ENCODE measurements around the gene DNAJC18.
A peak's percentile ranks its signal among the peaks of the same experiment; 100 is the strongest.

Gene DNAJC18

GRCh38 chr5:139474890-139475791 lies 35.8 kb upstream of the DNAJC18 start:
- Histone ChIP-seq H3K36me3 (ENCODE audit: insufficient read depth, low read length) (no peaks in the 10 kb centered on the region), H3K4me1 (ENCODE audit: insufficient read depth, low read length) (peaks cover 18% of the 10 kb centered on the region), H3K9me3 (ENCODE audit: insufficient read depth, low read depth, low read length) (no peaks in the 10 kb centered on the region), H3K4me3 (ENCODE audit: low read length) (no peak overlapping the region), H3K27ac (ENCODE audit: low read depth, low read length) (no peak overlapping the region), H3K27me3 (ENCODE audit: insufficient read depth, low read length) (no peaks in the 10 kb centered on the region), H3K9ac (ENCODE audit: low read depth, low read length) (no peak overlapping the region)
- 91% methylated on average over 13 of the region's 13 CpGs for WGBS

- Histone ChIP-seq H3K4me3 (ENCODE audit: low read length) (no peak overlapping the region), H3K4me1 (ENCODE audit: insufficient read depth, low read length) (peaks cover 18% of the 10 kb centered on the region), H3K27me3 (ENCODE audit: insufficient read depth, low read length) (no peaks in the 10 kb centered on the region), H3K27ac (ENCODE audit: low read depth, low read length) (peak overlapping the region; percentile 81), H3K36me3 (ENCODE audit: insufficient read depth, low read length) (no peaks in the 10 kb centered on the region), H3K9ac (ENCODE audit: low read depth, low read length) (no peak overlapping the region), H3K9me3 (ENCODE audit: insufficient read depth, low read depth, low read length) (no peaks in the 10 kb centered on the region)
- WGBS = 78% methylated on average over 2 of the region's 2 CpGs
Measured at GRCh38 chr5:139473565-139473964, 34.2 kb upstream of the DNAJC18 start.

- H3K36me3 ChIP-seq (ENCODE audit: insufficient read depth, low read length) = no peaks in the 10 kb centered on the region
- WGBS = 18% methylated on average over 8 of the region's 8 CpGs
- no peaks in the 10 kb centered on the region for H3K27me3 ChIP-seq (ENCODE audit: insufficient read depth, low read length)
- H3K9ac ChIP-seq (ENCODE audit: low read depth, low read length) = no peak overlapping the region
- H3K4me3 ChIP-seq (ENCODE audit: low read length) = no peak overlapping the region
- H3K27ac ChIP-seq (ENCODE audit: low read depth, low read length) = peak overlapping the region; percentile 81
- H3K4me1 ChIP-seq (ENCODE audit: insufficient read depth, low read length) = peaks cover 18% of the 10 kb centered on the region
- H3K9me3 ChIP-seq (ENCODE audit: insufficient read depth, low read depth, low read length) = no peaks in the 10 kb centered on the region
Measured at GRCh38 chr5:139473105-139473504, 33.8 kb upstream of the DNAJC18 start.

DNA sequence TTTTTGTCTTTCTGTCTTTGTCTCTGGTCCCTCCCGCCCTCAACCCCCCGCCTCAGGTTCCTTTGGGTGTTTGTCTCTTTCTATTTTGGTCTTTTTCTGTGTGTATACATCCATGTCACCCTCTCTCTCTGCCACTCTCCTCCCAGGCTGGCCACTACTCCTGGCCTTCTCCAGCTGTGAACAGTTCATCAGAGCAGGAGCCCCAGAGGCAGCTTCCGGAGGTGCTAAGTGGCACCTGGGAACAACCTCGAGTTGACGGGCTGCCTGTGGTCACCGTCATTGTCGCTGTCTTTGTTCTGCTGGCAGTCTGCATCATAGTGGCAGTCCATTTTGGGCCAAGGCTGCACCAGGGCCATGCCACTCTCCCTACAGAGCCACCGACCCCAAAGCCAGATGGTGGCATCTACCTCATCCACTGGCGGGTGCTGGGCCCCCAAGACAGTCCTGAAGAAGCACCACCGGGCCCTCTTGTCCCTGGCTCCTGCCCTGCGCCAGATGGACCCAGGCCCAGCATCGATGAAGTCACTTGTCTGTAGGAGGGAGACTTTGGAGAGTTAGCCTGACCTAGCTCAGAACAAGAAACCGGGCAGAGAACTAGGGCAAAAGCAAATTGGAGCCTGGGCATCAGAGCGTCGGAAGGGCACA lies 33.2 kb upstream of the DNAJC18 start:
- 65% methylated on average over 14 of the region's 15 CpGs for WGBS
- Histone ChIP-seq H3K9me3 (ENCODE audit: insufficient read depth, low read depth, low read length) (no peaks in the 10 kb centered on the region), H3K9ac (ENCODE audit: low read depth, low read length) (no peak overlapping the region), H3K27me3 (ENCODE audit: insufficient read depth, low read length) (no peaks in the 10 kb centered on the region), H3K27ac (ENCODE audit: low read depth, low read length) (peak overlapping the region; percentile 81; the same call in 1 of the 2 replicates), H3K4me3 (ENCODE audit: low read length) (no peak overlapping the region), H3K4me1 (ENCODE audit: insufficient read depth, low read length) (peaks cover 18% of the 10 kb centered on the region), H3K36me3 (ENCODE audit: insufficient read depth, low read length) (no peaks in the 10 kb centered on the region)

GRCh38 chr5:139470821-139471300 lies 31.5 kb upstream of the DNAJC18 start, which contains the start of gene SMIM33:
Gene SMIM33 (plus strand): TSS chr5:139471004. CDS start chr5:139471122, 118 bp downstream.
- Histone ChIP-seq H3K4me3 (ENCODE audit: low read length) (no peak within 1 kb of the TSS), H3K27me3 (ENCODE audit: insufficient read depth, low read length) (no peaks in the 10 kb centered on the region), H3K9me3 (ENCODE audit: insufficient read depth, low read depth, low read length) (no peaks in the 10 kb centered on the region), H3K9ac (ENCODE audit: low read depth, low read length) (no peak within 1 kb of the TSS), H3K27ac (ENCODE audit: low read depth, low read length) (no peak within 1 kb of the TSS), H3K36me3 (ENCODE audit: insufficient read depth, low read length) (no peaks in the 10 kb centered on the region), H3K4me1 (ENCODE audit: insufficient read depth, low read length) (peaks cover 18% of the 10 kb centered on the region)
- 88% methylated on average over 9 of the region's 9 CpGs for WGBS

GRCh38 chr5:139468421-139468931 lies 29.2 kb upstream of the DNAJC18 start:
- Histone ChIP-seq H3K4me1 (ENCODE audit: insufficient read depth, low read length) (peaks cover 12% of the 10 kb centered on the region), H3K9me3 (ENCODE audit: insufficient read depth, low read depth, low read length) (no peaks in the 10 kb centered on the region), H3K4me3 (ENCODE audit: low read length) (no peak overlapping the region), H3K9ac (ENCODE audit: low read depth, low read length) (no peak overlapping the region), H3K27ac (ENCODE audit: low read depth, low read length) (no peak overlapping the region; the same call in 1 of the 2 replicates), H3K36me3 (ENCODE audit: insufficient read depth, low read length) (no peaks in the 10 kb centered on the region), H3K27me3 (ENCODE audit: insufficient read depth, low read length) (no peaks in the 10 kb centered on the region)
- 86% methylated on average over 8 of the region's 8 CpGs for WGBS

- H3K27me3 ChIP-seq (ENCODE audit: insufficient read depth, low read length) = no peaks in the 10 kb centered on the region
- 67% methylated on average over 10 of the region's 10 CpGs for WGBS
- H3K27ac ChIP-seq (ENCODE audit: low read depth, low read length) = peak within 1 kb of the TSS; percentile 59; the same call in 1 of the 2 replicates
- no peaks in the 10 kb centered on the region for H3K36me3 ChIP-seq (ENCODE audit: insufficient read depth, low read length)
- H3K9ac ChIP-seq (ENCODE audit: low read depth, low read length) = no peak within 1 kb of the TSS
- peaks cover 20% of the 10 kb centered on the region for H3K4me1 ChIP-seq (ENCODE audit: insufficient read depth, low read length)
- H3K9me3 ChIP-seq (ENCODE audit: insufficient read depth, low read depth, low read length) = no peaks in the 10 kb centered on the region
- no peak within 1 kb of the TSS for H3K4me3 ChIP-seq (ENCODE audit: low read length)
Measured at GRCh38 chr5:139462586-139463276, 23.4 kb upstream of the DNAJC18 start, which contains the start of gene ECSCR. Gene ECSCR (minus strand): TSS chr5:139462743. CDS start chr5:139462670, 73 bp downstream.

DNA sequence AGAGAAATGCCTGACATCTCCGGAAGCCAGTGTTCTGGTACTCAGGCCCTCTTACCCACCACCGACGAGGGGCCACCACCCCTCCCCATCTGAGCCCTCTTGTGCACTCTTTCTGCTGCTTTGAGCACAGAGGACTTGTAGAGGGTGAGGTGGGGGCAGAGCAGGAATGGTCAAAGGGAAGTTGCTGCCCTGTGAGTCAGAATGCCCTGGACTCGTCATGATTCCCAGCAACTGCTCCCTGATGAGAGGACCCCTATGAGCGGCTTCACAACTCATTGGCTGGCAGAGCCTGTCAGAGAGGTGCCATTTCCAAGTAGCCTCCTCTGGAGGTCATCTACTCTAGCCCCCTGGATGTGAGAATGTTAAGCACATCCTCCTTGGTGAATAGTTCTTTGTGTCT lies 22.4 kb upstream of the DNAJC18 start:
- peak overlapping the region; percentile 59; the same call in 1 of the 2 replicates for H3K27ac ChIP-seq (ENCODE audit: low read depth, low read length)
- H3K4me1 ChIP-seq (ENCODE audit: insufficient read depth, low read length) = peaks cover 20% of the 10 kb centered on the region
- H3K27me3 ChIP-seq (ENCODE audit: insufficient read depth, low read length) = no peaks in the 10 kb centered on the region
- H3K9me3 ChIP-seq (ENCODE audit: insufficient read depth, low read depth, low read length) = no peaks in the 10 kb centered on the region
- 72% methylated on average over 5 of the region's 5 CpGs for WGBS
- H3K36me3 ChIP-seq (ENCODE audit: insufficient read depth, low read length) = no peaks in the 10 kb centered on the region
- H3K4me3 ChIP-seq (ENCODE audit: low read length) = no peak overlapping the region
- no peak overlapping the region for H3K9ac ChIP-seq (ENCODE audit: low read depth, low read length)

- Histone ChIP-seq H3K4me1 (ENCODE audit: insufficient read depth, low read length) (peaks cover 20% of the 10 kb centered on the region), H3K27ac (ENCODE audit: low read depth, low read length) (no peak overlapping the region; the same call in 1 of the 2 replicates), H3K9me3 (ENCODE audit: insufficient read depth, low read depth, low read length) (no peaks in the 10 kb centered on the region), H3K4me3 (ENCODE audit: low read length) (no peak overlapping the region), H3K27me3 (ENCODE audit: insufficient read depth, low read length) (no peaks in the 10 kb centered on the region), H3K9ac (ENCODE audit: low read depth, low read length) (no peak overlapping the region), H3K36me3 (ENCODE audit: insufficient read depth, low read length) (no peaks in the 10 kb centered on the region)
- WGBS = 84% methylated on average over 7 of the region's 7 CpGs
Measured at GRCh38 chr5:139461176-139461575, 21.9 kb upstream of the DNAJC18 start.

GRCh38 chr5:139460455-139460854 lies 21.1 kb upstream of the DNAJC18 start:
- Histone ChIP-seq H3K27ac (ENCODE audit: low read depth, low read length) (no peak overlapping the region), H3K4me3 (ENCODE audit: low read length) (no peak overlapping the region), H3K4me1 (ENCODE audit: insufficient read depth, low read length) (peaks cover 20% of the 10 kb centered on the region), H3K9me3 (ENCODE audit: insufficient read depth, low read depth, low read length) (no peaks in the 10 kb centered on the region), H3K36me3 (ENCODE audit: insufficient read depth, low read length) (no peaks in the 10 kb centered on the region), H3K27me3 (ENCODE audit: insufficient read depth, low read length) (no peaks in the 10 kb centered on the region), H3K9ac (ENCODE audit: low read depth, low read length) (0 out of 2 replicates have a peak overlapping the region, but pooled peaks have one; percentile 24)
- WGBS = 72% methylated on average over 1 of the region's 1 CpG
